ENCODE data around the gene IFI27L2.

The IFI27L2 gene

DNA sequence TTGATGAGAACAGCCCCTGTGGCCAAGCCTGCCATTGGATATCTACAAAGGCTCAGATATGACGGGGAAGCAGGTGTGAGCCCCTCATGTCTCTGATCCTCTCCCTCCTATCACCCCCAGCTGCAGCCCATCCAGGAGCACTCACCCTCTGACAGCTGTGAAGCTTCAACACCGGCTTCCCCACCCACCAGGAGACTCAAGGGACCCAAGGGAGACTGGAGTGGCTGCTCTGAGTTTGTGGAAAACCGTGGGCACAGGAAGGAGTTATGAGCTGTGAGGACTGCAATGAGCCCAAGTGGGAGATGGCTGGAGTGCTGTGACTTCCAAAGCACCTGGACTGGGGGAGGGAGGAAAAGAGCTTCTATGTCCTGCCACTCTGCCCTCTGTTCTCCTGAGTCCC is 7.9 kb downstream of the IFI27L2 start:
- no peak for DNase-seq

DNA sequence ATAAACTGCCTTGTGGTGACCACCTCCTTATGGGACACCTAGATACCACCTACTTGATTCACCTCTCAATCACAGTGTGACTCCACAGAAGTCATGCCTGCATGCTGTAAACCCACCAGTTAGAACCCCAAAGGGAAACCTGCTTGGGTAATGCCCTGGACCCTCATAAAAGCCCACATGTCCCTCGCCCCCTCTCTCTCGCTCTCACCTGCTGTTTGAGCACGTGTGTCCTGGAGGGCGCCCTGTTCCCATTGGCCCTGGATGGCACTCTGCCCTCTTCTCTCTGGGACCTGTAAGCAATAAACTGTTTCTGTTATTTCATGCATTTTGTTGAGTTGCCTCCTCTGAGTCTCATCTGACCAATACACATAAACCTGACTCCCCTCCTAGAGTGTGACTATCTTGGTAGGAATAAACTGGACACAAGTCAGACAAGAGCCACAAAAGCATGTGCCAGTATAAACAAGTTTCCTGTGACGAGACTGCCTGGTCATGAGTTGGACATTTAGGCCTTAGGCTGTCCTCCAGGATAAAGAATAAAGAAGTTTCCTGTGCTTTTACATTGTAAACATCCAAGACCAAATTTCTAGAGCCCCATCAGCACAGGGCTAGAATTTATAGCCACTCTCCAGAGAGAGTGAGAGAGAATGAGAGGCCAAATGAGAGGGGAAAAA is 8.6 kb downstream of the IFI27L2 start:
- peak; percentile 39 for DNase-seq

DNA sequence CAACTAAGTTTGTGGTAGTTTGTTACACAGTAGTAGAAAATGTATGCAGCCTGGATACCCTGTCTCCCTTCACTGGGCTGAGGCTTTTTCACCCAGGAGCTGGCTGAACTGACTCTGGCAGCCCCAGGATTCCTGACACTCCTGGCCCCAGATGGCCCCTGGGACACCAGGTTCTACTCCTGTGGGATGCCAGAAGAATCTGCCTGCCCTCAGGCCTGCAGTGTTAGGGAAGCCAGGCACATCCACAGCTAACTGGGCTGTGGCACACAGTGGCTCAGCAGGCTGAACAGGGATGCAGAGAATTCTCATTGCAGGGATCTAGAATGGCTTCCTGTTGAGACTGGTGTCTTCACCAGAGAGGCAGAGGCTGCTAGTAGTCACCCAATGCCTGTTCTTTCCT is 10.3 kb downstream of the IFI27L2 start:
- no peak for DNase-seq

DNA sequence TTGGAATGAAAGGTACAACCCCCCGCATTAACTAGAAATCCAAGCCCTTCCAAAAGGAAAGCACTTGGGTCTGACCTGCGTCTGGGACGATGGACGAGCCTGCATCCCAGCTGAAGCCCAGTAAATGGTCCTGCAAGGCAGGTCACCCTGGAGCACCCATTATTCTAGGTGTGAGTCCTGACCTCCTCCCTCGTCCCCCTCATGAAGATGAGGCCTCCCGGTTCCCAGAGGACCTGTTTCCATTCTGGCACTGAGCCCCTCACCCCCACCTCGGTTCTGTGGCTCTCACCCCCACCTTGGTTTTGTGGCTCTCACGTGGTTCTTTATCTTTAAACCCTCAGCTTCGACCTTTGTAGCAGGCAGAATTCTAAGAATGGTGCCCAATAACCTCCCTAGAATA is 11.5 kb downstream of the IFI27L2 start:
- DNase-seq: no peak

DNA sequence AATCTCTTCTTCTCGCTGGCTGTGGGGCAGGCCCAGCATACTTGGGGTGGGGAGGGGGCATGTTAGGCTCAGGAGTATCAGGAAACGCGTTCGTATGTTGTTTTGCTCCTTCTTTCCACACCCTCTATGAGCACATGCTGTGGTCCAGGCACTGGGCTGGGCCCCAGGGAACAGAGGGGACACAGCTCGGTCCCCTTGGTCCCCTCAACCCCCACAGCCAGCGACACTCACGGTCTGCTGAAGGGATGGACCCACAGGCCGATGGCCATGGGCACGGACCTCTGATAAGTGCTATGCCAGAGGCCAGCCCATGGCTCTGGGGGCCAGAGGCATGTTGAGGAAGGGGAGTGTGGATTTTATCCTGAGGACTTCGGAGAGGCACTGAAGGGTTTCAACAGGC is 12.7 kb downstream of the IFI27L2 start:
- DNase-seq: no peak

DNA sequence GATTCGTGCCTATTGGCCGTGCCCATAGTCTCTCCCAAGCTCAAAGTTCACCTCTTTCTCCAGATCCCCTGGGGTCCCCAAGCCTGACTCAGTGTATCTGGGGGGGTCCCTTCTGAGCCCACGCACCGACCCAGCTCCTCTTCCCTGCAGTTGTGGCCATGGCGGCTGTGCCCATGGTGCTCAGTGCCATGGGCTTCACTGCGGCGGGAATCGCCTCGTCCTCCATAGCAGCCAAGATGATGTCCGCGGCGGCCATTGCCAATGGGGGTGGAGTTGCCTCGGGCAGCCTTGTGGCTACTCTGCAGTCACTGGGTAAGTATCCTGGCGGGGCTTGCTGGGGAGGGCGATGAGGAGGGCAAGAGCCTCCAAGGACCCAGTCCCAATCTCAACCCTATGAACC is 13.8 kb downstream of the IFI27L2 start:
- no peak for DNase-seq

DNA sequence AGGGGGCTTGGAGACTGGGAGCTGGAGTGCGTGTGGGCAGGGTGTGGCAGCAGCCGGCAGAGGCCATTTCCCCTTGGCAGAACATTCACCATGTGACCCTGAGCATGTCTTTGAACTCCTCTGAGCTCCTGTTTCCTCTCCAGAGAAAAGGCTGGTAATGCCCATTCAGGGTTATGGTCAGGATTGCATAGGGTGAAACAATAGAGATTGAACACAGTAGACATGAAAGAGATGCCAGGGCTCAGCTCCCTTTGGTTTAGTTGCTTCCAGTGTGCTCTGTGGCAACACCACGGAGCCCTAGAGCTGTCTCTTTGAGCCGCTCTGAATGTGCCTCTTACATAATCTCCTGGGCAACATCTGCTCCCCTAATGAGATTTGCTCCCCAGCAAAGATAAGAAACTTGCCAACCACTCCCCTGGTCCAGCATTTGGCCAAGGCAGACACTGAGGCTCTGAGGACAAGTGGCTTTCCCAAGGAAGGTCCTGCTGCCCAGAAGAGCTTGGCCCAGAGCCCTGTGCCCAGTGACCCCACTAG is 14.3 kb downstream of the IFI27L2 start:
- no peak for DNase-seq

DNA sequence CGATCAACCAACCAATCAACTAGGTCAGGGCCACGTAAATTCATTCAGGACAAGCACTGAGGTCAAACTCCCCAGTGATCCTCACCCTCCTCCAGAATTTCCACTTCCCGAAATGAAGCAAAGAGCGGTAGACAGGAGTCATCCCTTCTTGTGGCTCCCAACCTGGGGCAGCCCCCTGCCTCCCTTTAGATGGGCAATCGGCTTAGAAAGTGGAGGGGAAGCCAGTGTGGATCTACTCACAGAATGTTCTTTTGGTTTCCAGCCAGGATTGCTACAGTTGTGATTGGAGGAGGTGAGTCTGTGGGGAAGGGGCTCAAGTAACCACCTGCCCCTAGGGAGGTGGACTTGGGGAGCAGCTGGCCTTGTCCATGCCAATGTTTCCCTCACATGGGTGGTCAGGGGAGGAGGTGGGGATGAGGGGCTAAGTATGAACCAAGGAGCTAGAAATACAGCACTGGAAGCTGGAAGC is 14.8 kb downstream of the IFI27L2 start:
- DNase-seq: no peak

DNA sequence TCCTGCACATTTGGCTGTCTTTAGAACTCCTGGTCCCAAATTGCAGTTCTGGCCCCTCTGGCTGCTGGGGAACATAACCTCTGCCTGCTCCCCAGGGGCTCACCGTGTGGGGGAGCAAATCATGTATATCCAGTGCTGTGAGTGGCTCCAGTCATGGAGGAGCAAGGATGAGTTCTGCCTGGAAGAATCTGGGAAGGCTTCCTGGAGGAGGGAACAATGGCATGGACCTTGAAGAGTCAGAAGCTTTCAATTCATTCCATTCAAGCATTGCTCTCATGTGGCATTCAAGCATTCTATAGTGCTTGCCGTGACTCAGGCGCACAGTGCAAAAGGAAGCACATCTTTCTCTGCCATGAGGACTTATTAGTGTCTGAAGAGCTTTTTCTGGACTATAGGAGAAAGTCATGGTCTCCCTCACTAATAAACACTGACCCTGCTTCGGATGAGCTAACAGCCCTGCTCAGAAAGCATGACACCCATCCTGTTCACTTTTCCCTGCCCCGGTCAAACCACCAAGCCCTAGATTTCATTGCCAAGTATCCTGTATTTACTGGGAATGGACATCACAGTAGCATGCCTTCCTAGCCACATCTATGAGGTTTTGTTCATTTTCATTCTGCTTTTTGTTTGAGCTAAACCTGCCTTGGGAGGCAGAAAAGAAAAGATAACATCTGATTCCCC is 15.4 kb downstream of the IFI27L2 start:
- DNase-seq: no peak

DNA sequence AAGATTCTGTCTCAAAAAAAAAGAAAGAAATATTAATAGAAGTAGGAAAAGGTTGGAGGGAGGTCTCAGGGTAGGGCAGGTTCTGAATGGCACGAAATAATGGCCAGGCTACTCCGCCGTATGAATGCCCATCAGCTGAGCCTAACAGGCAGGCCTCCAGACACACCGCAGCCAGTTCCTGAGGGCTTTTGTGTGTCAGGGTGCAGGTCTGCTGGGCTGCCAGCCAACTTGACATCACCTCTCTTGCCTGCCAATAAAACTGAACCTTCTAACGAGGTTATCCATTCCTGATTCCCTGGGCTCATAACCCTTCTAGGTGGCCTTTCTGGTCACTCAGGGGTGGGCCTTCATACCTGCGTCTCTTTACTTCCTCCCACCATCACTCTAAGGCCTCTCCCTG is 15.9 kb downstream of the IFI27L2 start:
- DNase-seq: no peak

DNA sequence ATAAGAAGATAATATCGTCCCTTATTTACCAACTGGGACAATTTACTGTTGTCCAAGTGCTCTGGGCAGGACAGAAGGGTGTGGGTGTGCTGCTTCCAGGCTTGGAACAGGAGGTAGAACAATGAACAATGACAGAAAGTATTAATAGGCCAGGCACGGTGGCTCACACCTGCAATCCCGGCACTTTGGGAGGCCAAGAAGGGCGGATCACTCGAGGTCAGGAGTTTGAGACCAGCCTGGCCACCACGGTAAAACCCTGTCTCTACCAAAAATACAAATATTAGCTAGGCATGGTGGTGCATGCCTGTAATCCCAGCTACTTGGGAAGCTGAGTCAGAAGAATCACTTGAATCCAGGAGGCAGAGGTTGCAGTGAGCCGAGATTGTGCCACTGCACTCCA is 16.3 kb downstream of the IFI27L2 start:
- no peak for DNase-seq

DNA sequence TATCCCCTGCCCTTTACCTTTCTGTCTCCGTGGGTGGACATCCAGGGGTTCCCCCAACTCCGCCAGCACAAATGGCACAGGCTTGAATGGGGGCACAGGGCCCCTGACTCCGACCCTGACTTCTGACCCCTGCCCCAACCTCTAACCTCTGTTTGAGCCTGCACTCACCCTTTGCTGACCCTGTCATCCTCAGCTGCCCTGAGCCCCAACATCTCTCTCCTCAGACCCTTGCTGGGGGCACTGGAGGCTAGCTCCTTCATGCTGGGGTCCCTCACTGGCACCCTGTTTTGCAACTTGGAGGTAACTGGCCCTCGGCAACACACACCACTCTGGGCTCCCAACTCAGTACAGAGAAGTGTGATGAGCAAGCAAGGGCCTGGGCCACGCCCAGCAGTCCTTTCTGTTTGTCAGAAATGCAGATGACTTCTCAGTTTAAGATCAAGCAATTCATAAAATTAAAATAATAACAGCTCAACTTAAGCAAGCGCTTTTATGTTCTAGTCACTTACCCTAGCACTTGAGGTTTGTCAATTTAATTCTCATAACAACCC is 16.8 kb downstream of the IFI27L2 start:
- no peak for DNase-seq

DNA sequence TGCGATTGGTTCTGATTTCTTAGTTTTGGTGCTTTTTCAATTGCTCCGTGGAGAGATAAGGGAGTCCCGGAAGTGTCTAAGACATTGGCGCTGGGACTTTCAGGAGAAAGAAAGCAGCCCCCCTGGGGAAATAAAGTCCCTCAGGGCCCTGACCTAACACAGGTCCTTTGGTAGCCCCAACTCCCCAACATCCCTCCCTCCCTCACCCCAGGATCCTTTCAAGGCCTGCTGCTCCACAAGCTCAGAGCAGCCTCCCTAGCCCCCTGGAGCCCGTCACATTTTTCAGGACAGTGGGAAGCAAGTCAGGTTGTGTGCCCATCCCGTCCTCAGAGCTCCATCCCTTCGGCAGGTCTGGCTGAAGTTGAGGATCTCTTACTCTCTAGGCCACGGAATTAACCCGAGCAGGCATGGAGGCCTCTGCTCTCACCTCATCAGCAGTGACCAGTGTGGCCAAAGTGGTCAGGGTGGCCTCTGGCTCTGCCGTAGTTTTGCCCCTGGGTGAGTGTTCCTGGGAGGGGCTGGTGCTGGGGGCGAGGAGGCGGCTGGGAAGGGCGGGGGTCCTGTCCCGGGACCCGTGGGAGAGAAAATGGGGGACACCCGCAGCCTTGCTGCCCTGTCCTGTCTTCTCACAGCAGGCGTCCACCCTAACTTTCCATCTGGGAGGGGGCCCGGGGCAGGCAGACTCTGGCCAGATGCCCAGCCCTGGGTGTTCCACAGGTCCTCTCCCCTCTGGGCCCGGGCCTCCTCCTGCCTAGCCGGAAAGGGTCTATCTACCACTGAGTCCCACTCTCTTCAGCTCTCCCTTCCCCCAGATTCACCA is 17.9 kb downstream of the IFI27L2 start:
- DNase-seq: no peak

DNA sequence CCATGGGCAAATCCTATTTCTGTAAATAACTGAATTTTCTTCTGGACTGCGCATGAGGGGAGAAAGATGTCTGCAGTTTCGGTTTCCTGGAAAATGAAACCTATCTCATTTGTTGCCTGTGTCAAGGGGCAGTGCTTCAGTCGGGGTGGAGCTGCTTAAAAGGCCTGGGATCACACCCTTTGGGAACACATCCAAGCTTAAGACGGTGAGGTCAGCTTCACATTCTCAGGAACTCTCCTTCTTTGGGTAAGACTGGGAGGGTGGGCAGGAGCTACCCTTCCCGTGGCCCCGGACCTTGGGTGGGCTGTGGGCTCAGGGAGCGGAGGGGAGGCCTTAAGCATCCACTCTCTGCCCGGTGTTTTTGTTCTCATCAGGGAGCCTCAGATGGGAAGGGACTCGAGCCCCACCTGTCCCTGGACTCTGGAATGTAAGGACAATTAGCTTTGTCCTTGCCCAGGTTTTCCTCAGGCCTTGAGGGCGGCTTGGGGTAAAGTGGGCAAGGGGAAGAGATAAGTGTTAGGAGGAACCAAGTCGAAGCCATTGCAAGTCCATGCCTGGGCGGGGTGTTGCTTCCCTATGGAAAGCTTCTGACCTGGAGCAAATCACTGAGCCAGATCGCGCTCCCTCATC is 18.7 kb downstream of the IFI27L2 start, which contains the start of gene IFI27:
Gene IFI27 (plus strand): TSS at position 185 of the 630 bp plus-strand sequence.
- peak; percentile 37 for DNase-seq

DNA sequence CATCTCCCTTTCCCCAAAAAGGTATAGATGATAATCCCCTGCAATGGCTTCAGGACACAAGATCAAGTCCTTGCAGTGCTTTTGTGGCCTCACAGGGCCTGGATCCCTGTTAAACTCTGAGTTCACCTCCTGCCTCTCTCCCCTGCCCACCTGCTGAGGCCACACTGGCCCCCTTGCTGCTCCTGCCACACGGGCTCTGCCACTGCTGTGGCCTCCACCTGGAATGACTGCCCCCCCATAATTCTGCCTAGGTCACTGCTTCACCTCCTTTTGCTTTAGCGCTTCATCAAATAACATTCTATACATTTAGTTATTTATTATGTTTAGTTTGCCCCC is 19.5 kb downstream of the IFI27L2 start:
- no peak for DNase-seq

DNA sequence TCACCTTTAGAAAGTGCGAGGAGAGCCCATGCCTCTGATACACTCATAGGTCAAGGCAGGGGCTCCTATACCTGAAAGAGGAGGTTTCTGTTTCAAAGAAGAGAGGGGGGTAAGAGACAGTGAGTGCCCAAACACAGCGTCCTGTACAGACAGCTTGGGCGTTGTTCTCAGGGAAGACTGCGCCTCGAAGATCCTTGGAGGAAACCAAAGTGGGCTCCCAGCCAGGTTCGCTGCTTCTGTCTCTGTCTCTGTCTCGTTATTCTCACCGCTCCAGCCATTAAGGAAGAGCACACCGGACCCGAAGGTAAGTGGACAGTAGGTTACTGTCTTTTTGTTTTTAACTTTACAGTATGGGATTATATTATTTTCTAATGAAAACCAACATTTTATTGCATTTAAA is 24.7 kb downstream of the IFI27L2 start:
- DNase-seq: no peak

DNA sequence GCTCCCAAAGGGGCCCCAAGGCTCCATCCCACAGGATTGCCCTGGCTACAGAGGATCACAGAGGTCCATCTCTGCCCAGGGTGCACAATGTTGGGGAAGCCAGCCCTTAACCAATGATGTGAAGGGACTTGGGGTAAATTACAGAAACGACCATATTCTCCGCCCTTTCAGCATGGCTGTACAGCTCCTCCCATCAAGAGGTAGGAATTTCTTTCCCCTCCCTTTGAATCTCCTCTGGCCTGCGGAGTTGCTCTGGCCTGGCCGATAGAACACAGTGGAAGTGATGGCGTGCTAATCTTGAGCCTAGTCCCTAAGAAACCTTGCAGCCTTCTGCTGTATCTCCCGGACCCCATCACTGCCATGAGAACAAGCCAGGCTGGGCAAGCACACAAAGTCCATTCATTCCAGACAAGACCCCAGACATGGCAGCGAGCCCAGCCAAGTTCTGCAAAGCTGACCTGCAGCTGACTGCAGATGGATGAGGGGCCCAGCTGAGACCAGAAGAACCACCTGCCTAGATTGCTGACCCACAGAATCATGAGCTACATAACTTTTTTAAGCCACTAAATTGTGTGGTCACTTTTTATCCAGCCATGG is 25.8 kb downstream of the IFI27L2 start:
- DNase-seq: no peak

DNA sequence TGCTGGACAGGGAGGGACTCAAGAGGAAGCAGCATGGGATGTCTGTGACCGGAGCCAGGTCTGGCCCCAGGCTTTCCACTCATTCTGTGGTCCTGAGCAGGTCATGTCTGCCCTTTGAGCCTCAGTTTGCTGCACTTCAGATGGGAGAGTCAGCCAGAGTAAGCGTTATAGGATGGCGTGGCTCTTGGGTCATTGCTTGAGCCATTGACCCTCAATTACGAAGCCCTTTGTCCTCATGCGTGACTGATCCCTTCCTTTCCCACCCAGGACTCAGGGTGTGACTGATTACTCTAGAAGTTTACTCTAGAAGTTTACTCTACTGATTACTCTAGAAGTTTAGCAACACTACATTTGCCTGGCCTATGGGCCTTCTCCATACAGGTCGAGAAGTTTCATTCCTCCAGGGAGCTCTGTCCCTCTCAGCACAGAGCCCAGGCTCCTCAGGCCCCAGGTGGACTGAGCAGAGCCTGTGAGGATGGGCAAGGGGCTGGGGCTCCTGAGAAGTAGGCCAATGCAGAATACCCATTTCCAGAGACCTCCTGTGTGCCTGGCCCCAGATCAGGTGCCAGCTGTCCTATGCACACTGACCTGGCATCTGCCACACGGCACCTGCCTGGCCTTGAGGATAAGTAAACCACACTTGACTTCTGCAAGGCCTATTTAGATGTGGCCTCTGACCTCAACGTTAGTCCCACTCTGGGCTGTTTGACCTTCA is 26.5 kb downstream of the IFI27L2 start:
- DNase-seq: no peak

DNA sequence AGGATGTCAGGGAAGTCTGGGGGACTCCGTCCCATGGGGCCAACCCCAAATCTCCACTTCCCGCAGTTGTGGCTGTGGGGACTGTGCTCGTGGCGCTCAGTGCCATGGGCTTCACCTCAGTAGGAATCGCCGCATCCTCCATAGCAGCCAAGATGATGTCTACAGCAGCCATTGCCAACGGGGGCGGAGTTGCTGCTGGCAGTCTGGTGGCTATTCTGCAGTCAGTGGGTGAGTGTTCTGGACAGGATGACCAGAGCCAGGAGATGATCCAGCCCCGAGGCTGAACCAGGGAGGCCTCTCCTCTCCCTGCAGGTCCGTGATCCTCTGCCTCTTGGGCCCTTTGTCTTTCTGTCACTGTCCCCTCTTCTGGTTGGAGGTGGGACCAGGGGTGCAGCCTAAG is 27.7 kb downstream of the IFI27L2 start:
- DNase-seq: no peak

DNA sequence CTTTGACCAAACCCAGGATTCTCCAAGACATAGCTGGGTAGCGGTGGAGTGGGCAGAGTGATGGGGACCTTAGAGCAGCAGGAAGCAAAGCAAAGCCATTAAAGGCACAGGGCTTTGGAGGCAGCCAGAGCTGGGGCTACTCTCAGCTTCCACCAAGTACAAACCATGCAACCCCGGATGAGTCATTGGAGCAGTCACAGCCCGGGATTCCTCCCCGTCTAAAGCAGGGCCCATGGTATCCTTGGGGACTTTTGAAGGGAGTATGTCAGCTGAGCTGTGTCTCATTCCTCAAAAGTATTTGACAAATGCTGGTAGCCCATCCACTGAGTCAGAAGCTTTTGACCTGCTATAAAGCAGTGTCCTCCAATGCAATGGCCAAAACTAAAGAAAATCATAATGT is 28.6 kb downstream of the IFI27L2 start:
- peak; percentile 91 for DNase-seq

DNA sequence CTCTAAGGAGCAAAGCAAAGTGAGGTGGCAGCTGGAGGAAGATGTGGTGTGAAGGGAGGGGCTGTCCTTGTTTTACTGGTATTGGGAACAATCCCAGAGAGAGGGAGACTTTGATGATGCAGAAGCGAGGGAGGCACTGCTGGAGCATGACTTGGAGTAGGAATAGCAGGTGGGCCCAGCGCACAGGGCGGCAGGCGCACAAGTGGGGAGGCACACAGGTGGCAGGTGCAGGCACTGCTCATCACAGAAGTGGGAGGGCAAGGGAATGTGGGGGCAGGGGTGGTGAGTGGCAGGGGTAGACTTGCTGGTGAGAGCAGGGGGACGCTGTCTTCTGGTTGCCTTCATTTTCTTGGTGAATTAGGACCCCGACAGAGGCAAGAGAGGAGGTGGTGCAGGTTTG is 30.4 kb downstream of the IFI27L2 start:
- no peak for DNase-seq
